HEK293 (cell line): ENCODE measurements around the gene COBL.
A peak's percentile ranks its signal among the peaks of the same experiment; 100 is the strongest.

ENCODE experiments used
- CTCF ChIA-PET: fragments of 350-600 bp; formaldehyde crosslinking; extraction: SDS; loops from one replicate; lab custom pipeline; 2021; ENCODE audit warnings: antibody characterized with exemption; lab: Yijun Ruan, JAX
- POLR2A ChIA-PET: fragments of 300-600 bp; formaldehyde crosslinking; extraction: SDS; loops from one replicate; lab custom pipeline; 2020; ENCODE audit warnings: antibody characterized with exemption, inconsistent platforms; lab: Yijun Ruan, JAX
- H3K27ac ChIP-seq: fragments of 200-500 bp; sonication (Bioruptor generic); 2 replicates; pipeline ENCODE4 v1.5.1; 2014; ENCODE audit warnings: low read depth, low read length, control low read depth, inconsistent platforms; ENCODE audit errors: extremely low read depth
- H3K36me3 ChIP-seq, 2 experiments: fragments of 200-500 bp in 1 of 2; sonication (Bioruptor generic) in 1 of 2; 1 replicate in 1 of 2; 2 replicates in 1 of 2; pipeline ENCODE4 v1.5.1; 2014 to 2017; ENCODE audit warnings: inconsistent platforms in 2 of 2, low read length in 2 of 2; ENCODE audit not compliant: control insufficient read depth in 2 of 2, insufficient read depth in 1 of 2
- H3K4me1 ChIP-seq: fragments of 200-500 bp; sonication (Bioruptor generic); 2 replicates; pipeline ENCODE4 v1.5.1; 2014; ENCODE audit warnings: mild to moderate bottlenecking, low read length, inconsistent platforms; ENCODE audit not compliant: control insufficient read depth, insufficient read depth
- H3K4me3 ChIP-seq: 2 replicates; pipeline ENCODE4 v1.5.1; 2011; ENCODE audit warnings: low read depth, mild to moderate bottlenecking, control low read depth, low read length, moderate library complexity
- H3K9me3 ChIP-seq: fragments of 200-500 bp; sonication (Bioruptor generic); 2 replicates; pipeline ENCODE4 v1.5.1; 2014; ENCODE audit warnings: low read depth, low read length, inconsistent platforms; ENCODE audit not compliant: control insufficient read depth, insufficient read depth
- BCL11A ChIP-seq: fragments of 450-650 bp; formaldehyde crosslinking; IDR thresholded peaks from 2 replicates; pipeline ENCODE4 v1.5.1; 2016; ENCODE audit warnings: low read depth, missing biosample characterization, missing genetic modification characterization
- HOXD13 ChIP-seq: sonication (generic); formaldehyde crosslinking; IDR thresholded peaks from 2 replicates; pipeline ENCODE4 v1.8.0; 2022; ENCODE audit warnings: missing genetic modification reagents, borderline replicate concordance
- KLF10 ChIP-seq: fragments of 450-650 bp; IDR thresholded peaks from 2 replicates; pipeline ENCODE4 v1.5.1; 2018; ENCODE audit warnings: missing biosample characterization, mild to moderate bottlenecking, missing genetic modification characterization
- SP7 ChIP-seq: fragments of 450-650 bp; formaldehyde crosslinking; IDR thresholded peaks from 2 replicates; pipeline ENCODE4 v1.5.1; 2016; ENCODE audit warnings: missing biosample characterization, missing genetic modification characterization
- ZFP41 ChIP-seq: fragments of 450-650 bp; formaldehyde crosslinking; IDR thresholded peaks from 2 replicates; pipeline ENCODE4 v1.5.1; 2016; ENCODE audit warnings: missing biosample characterization, missing genetic modification characterization, borderline replicate concordance
- ZIC2 ChIP-seq: fragments of 450-650 bp; formaldehyde crosslinking; IDR thresholded peaks from 2 replicates; pipeline ENCODE4 v1.5.1; 2016; ENCODE audit warnings: missing biosample characterization, missing genetic modification characterization
- ZNF2 ChIP-seq: fragments of 450-650 bp; formaldehyde crosslinking; IDR thresholded peaks from 2 replicates; pipeline ENCODE4 v1.5.1; 2016; ENCODE audit warnings: missing biosample characterization, missing genetic modification characterization
- ZNF274 ChIP-seq, 2 experiments: fragments of 200-500 bp in 1 of 2; fragments of 450-650 bp in 1 of 2; sonication (Bioruptor generic) in 1 of 2; formaldehyde crosslinking in 1 of 2; IDR thresholded peaks; 2 replicates each; pipeline versions ENCODE4 v1.5.1 to v1.6.1; 2014 to 2016; ENCODE audit warnings: borderline replicate concordance in 1 of 2, inconsistent platforms in 1 of 2, low read length in 1 of 2, missing biosample characterization in 1 of 2, missing genetic modification characterization in 1 of 2
- ZNF391 ChIP-seq: fragments of 450-650 bp; formaldehyde crosslinking; IDR thresholded peaks from 2 replicates; pipeline ENCODE4 v1.5.1; 2016; ENCODE audit warnings: low read depth, missing biosample characterization, missing genetic modification characterization, borderline replicate concordance
- ZNF394 ChIP-seq: fragments of 450-650 bp; formaldehyde crosslinking; IDR thresholded peaks from 2 replicates; pipeline ENCODE4 v1.5.1; 2016; ENCODE audit warnings: missing biosample characterization, missing genetic modification characterization, mild to moderate bottlenecking, moderate library complexity, borderline replicate concordance
- ZNF398 ChIP-seq: fragments of 450-650 bp; formaldehyde crosslinking; IDR thresholded peaks from 2 replicates; pipeline ENCODE4 v1.5.1; 2017; ENCODE audit warnings: missing biosample characterization, missing genetic modification characterization
- ZNF426 ChIP-seq: fragments of 450-650 bp; formaldehyde crosslinking; IDR thresholded peaks from 2 replicates; pipeline ENCODE4 v1.5.1; 2017; ENCODE audit warnings: missing biosample characterization, missing genetic modification characterization, mild to moderate bottlenecking, inconsistent platforms, moderate library complexity
- ZNF433 ChIP-seq: fragments of 450-650 bp; formaldehyde crosslinking; IDR thresholded peaks from 2 replicates; pipeline ENCODE4 v1.5.1; 2016; ENCODE audit warnings: missing biosample characterization, missing genetic modification characterization, low read depth
- ZNF544 ChIP-seq: fragments of 450-650 bp; formaldehyde crosslinking; IDR thresholded peaks from 2 replicates; pipeline ENCODE4 v1.5.0; 2017; ENCODE audit warnings: missing biosample characterization, missing genetic modification characterization
- ZNF548 ChIP-seq: fragments of 450-650 bp; formaldehyde crosslinking; IDR thresholded peaks from 2 replicates; pipeline ENCODE4 v1.5.1; 2016; ENCODE audit warnings: missing biosample characterization, missing genetic modification characterization
- ZNF561 ChIP-seq: fragments of 450-650 bp; IDR thresholded peaks from 2 replicates; pipeline ENCODE4 v1.5.1; 2018; ENCODE audit warnings: missing biosample characterization, missing genetic modification characterization, borderline replicate concordance
- ZNF596 ChIP-seq: fragments of 450-650 bp; IDR thresholded peaks from 2 replicates; pipeline ENCODE4 v1.5.0; 2018; ENCODE audit warnings: missing biosample characterization, mild to moderate bottlenecking, missing genetic modification characterization, moderate library complexity
- ZNF670 ChIP-seq: fragments of 450-650 bp; formaldehyde crosslinking; IDR thresholded peaks from 2 replicates; pipeline ENCODE4 v1.5.1; 2016; ENCODE audit warnings: missing biosample characterization, missing genetic modification characterization, low read depth
- ZNF777 ChIP-seq: fragments of 450-650 bp; formaldehyde crosslinking; IDR thresholded peaks from 2 replicates; pipeline ENCODE4 v1.5.1; 2017; ENCODE audit warnings: missing biosample characterization, missing genetic modification characterization, borderline replicate concordance
- ZNF843 ChIP-seq: fragments of 450-650 bp; formaldehyde crosslinking; IDR thresholded peaks from 2 replicates; pipeline ENCODE4 v1.5.1; 2016; ENCODE audit warnings: missing biosample characterization, missing genetic modification characterization
- TF ChIP-seq, protein P1 (sequence below): fragments of 450-650 bp; formaldehyde crosslinking; IDR thresholded peaks from 2 replicates; pipeline ENCODE4 v1.5.1; 2016; ENCODE audit warnings: missing biosample characterization, missing genetic modification characterization
- TF ChIP-seq, protein P2 (sequence below): fragments of 450-650 bp; formaldehyde crosslinking; IDR thresholded peaks from 2 replicates; pipeline ENCODE4 v1.5.1; 2016; ENCODE audit warnings: missing biosample characterization, missing genetic modification characterization

The COBL gene

DNA sequence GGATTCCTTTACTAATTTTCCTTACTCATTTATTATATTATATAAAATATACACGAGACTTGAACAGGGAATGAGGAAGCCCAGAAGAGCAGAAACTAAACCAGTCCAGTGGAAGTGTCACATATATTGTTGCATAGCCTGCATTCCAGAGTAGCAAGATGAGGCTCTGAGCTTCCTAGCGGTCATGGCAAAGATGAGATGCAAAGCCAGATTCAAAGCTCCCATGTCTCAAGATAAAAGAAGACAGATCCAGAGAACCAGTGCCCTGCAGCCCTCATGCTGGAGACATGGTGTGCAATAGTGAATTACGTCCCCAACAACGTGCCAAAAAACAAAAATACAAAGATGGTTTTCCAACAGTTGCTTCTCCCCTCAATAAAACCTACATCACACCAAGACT is 59.7 kb downstream of the COBL start (continued):
- TF ChIP-seq SP7 (tag by site-specific recombination), result no peak

DNA sequence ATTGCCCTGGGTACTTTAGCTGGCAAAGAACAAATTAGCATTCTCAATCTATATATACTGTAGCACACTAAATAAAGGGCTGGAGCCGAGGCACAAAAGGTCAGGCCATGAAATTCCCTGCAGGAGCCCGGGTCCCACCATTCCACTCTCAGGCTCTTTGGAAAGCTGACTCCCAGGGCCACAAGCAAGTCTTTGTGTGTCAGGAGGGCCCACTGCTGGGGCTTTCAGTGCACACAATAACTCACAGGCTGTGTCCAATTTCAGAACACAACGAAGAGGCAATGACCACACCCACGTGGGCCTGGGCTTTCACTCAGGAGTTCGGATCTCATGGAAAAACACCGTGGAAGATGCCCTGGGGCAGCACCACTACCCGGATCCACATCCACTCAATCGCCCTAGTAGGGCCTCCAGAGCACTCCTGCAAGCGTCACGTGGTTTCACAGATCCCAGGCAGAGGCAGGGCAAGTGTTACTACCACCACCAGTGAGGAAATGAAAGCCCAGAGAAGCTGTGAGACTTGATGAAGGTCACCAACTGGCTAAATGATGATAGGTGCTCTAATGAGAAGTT is 60.3 kb downstream of the COBL start:
- TF ChIP-seq ZNF548 (tag by site-specific recombination), result no peak
- TF ChIP-seq ZNF843, result no peak
- no peak for TF ChIP-seq ZNF561 (tag by site-specific recombination)
- TF ChIP-seq KLF10, result no peak
- no peak for TF ChIP-seq BCL11A (tag by site-specific recombination)
- no peak for TF ChIP-seq ZNF394
- no peak for TF ChIP-seq ZNF2 (tag by site-specific recombination)
- TF ChIP-seq ZNF596 (tag by site-specific recombination), result no peak
- Histone ChIP-seq H3K36me3 (no peaks in the 10 kb centered on the region), H3K4me1 (peaks cover 5% of the 10 kb centered on the region; the same call in 1 of the 2 replicates), H3K4me3 (no peak overlapping the region), H3K9me3 (no peaks in the 10 kb centered on the region), H3K27ac (no peak overlapping the region)
- CTCF ChIA-PET, result interaction anchor here (0.6 kb wide), 2 partner anchors 32 to 59 kb away, joined by 3 read pairs; no protein-coding TSS in a partner anchor
- POLR2A ChIA-PET, result no interaction called here

DNA sequence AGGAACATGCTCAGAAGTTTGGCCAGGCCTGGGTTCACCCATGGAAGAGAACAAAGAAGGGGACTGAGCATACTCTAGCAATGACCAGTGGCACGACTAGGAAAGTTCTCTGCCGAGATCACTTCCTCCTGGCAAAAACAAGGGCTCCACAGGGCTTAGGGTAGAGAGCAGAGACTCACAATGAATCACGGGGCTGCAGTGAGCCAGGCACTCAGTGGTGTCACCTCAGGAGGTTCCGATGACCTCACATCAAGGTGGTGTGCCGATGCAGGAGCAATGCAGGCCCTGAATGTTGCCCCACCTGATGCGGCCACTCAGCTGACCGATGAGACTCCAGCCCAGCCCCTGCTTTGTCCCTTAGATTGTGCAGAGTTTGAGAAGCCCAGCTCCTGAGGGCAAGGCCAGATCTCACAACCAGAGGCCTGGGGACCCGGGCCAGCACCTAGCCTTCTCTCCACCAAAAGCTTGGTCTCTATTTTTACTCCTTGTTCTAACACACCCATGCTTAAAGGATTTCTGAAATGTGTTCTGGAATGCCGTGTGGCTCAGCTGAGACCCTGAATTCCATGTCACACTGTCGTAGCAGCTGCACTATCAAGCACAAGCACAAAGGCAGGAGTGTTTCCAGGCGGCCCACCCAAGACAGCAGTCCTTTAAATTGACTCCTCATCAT is 60.9 kb downstream of the COBL start:
- Histone ChIP-seq H3K9me3 (no peaks in the 10 kb centered on the region), H3K4me1 (peaks cover 11% of the 10 kb centered on the region; the same call in 1 of the 2 replicates), H3K36me3 (no peaks in the 10 kb centered on the region), H3K27ac (no peak overlapping the region), H3K4me3 (no peak overlapping the region)
- POLR2A ChIA-PET, result no interaction called here
- TF ChIP-seq, protein P1, sequence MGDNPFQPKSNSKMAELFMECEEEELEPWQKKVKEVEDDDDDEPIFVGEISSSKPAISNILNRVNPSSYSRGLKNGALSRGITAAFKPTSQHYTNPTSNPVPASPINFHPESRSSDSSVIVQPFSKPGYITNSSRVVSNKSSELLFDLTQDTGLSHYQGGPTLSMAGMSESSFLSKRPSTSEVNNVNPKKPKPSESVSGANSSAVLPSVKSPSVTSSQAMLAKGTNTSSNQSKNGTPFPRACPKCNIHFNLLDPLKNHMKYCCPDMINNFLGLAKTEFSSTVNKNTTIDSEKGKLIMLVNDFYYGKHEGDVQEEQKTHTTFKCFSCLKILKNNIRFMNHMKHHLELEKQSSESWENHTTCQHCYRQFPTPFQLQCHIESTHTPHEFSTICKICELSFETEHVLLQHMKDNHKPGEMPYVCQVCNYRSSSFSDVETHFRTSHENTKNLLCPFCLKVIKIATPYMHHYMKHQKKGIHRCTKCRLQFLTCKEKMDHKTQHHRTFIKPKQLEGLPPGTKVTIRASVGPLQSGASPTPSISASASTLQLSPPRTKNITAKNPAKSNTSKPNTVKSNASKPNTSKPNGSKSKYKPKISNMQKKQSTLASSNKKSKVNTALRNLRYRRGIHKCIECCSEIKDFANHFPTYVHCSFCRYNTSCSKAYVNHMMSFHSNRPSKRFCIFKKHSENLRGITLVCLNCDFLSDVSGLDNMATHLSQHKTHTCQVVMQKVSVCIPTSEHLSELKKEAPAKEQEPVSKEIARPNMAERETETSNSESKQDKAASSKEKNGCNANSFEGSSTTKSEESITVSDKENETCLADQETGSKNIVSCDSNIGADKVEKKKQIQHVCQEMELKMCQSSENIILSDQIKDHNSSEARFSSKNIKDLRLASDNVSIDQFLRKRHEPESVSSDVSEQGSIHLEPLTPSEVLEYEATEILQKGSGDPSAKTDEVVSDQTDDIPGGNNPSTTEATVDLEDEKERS, result no peak
- TF ChIP-seq ZFP41 (tag by site-specific recombination), result no peak
- TF ChIP-seq, protein P2, sequence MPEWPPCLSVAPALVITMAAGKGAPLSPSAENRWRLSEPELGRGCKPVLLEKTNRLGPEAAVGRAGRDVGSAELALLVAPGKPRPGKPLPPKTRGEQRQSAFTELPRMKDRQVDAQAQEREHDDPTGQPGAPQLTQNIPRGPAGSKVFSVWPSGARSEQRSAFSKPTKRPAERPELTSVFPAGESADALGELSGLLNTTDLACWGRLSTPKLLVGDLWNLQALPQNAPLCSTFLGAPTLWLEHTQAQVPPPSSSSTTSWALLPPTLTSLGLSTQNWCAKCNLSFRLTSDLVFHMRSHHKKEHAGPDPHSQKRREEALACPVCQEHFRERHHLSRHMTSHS (tag by site-specific recombination), result no peak
- no peak for TF ChIP-seq ZNF274 (IDR thresholded peaks at IDR 0.05; ENCODE audit: low read length)
- TF ChIP-seq ZNF274 (tag by site-specific recombination; IDR thresholded peaks at IDR 0.05; ENCODE audit: borderline replicate concordance), result no peak
- TF ChIP-seq ZNF433 (tag by site-specific recombination), result no peak
- TF ChIP-seq ZIC2 (tag by site-specific recombination), result peak; percentile 11; the same call in 1 of the 2 replicates
- CTCF ChIA-PET, result interaction anchor here (0.6 kb wide), 1 partner anchor 31 kb away, joined by 3 read pairs; no protein-coding TSS in a partner anchor

DNA sequence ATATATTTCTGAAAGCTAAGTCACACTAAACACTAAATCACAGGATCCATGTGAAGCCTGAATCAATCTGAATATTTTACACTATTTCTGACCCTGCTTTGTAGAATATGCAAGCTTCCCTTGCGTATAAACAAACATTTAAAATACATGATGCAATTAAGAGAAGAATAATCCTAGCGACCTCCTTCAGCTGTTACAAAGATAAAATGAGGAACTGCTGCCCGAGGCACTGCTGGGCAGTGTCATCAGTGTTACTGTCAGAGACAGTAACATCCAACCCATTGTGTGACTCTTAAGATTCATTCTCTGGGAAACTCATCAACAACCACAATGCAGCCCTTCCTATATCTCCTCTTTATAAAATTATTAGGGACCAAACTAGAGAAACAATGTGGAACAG is 61.6 kb downstream of the COBL start:
- ChIA-PET CTCF (no interaction called here), POLR2A (no interaction called here)
- Histone ChIP-seq H3K27ac (no peak overlapping the region), H3K9me3 (no peaks in the 10 kb centered on the region), H3K4me1 (peaks cover 11% of the 10 kb centered on the region; the same call in 1 of the 2 replicates), H3K36me3 (no peaks in the 10 kb centered on the region), H3K4me3 (no peak overlapping the region)
- TF ChIP-seq ZNF398 (tag by site-specific recombination) (no peak), ZNF670 (tag by site-specific recombination) (no peak), HOXD13 (no peak), ZNF544 (tag by site-specific recombination) (no peak), ZNF426 (tag by site-specific recombination) (no peak), ZFP41 (tag by site-specific recombination) (no peak), ZNF391 (tag by site-specific recombination) (no peak), ZNF777 (tag by site-specific recombination) (no peak)
